Thyroid gland (tissue), 4 donors: ENCODE results near the gene MIA2. TPM values are rescaled to one million over a fixed set of nuclear protein-coding genes. Genes with fewer than 3 reads are reported as not detected.
"Not testable (repeated sequence)": the region's sequence is repeated elsewhere in the genome, so short reads cannot be mapped to it uniquely, and the experiment has no call there.

ENCODE experiments used
- DNase-seq, 2 donors: peaks; one replicate each; pipeline ENCODE4 v3.0.0-alpha.2; 2019
- H3K27ac ChIP-seq, 3 donors: fragments of 200-600 bp; sonication (generic); 1 replicate in 2 of 3; 2 replicates in 1 of 3; pipeline ENCODE4 v1.5.1; 2016 to 2019; ENCODE audit warnings: mild to moderate bottlenecking in 1 of 3, moderate library complexity in 1 of 3
- H3K27me3 ChIP-seq: fragments of 200-600 bp; sonication (generic); one replicate; pipeline ENCODE4 v1.5.1; 2019
- H3K36me3 ChIP-seq, 2 donors: fragments of 200-600 bp; sonication (generic); one replicate each; pipeline ENCODE4 v1.5.1; 2016 to 2019
- H3K4me1 ChIP-seq, 2 donors: fragments of 200-600 bp; sonication (generic); one replicate each; pipeline ENCODE4 v1.5.1; 2017 to 2019
- H3K4me3 ChIP-seq, 3 donors: fragments of 200-600 bp; sonication (generic); replicated peaks in 1 of 3; 1 replicate in 2 of 3; 2 replicates in 1 of 3; pipeline ENCODE4 v1.5.1; 2016; ENCODE audit warnings: mild to moderate bottlenecking in 1 of 3
- H3K9me3 ChIP-seq: fragments of 200-600 bp; sonication (generic); one replicate; pipeline ENCODE4 v1.5.1; 2017
- POLR2A ChIP-seq, 2 donors: fragments of 450-650 bp; IDR thresholded peaks; one replicate each; pipeline ENCODE4 v1.6.1; 2017; ENCODE audit warnings: antibody characterized with exemption in 2 of 2, mild to moderate bottlenecking in 2 of 2, moderate library complexity in 1 of 2
- WGBS, 2 donors: methylation state at CpG; one replicate each; pipeline ENCODE4 v1.1.5; 2017; 5-methylcytosine and 5-hydroxymethylcytosine counted together
- intact Hi-C: fragments of 100-400 bp; cut with DNase I; formaldehyde crosslinking; loops from one replicate; pipeline ENCODE4 v1.15.1; 2023
- total RNA-seq, 4 donors: library from RNA; depleted of rRNA; stranded (reverse); fragments of >200 nt; gene quantifications; one replicate each; pipeline ENCODE4 v1.2.3, GENCODE V29; 2016
- TF ChIP-seq, protein P1 (sequence below), 6 experiments: fragments of 200-600 bp in 3 of 6; fragments of 450-650 bp in 3 of 6; sonication (generic) in 3 of 6; IDR thresholded peaks; one replicate each; pipeline ENCODE4 v1.5.1; 2016 to 2019; ENCODE audit warnings: antibody characterized with exemption in 6 of 6, mild to moderate bottlenecking in 2 of 6, inconsistent platforms in 1 of 6, moderate library complexity in 1 of 6

Gene MIA2
- total RNA-seq, 4 donors from 2014 or later, result 41.6 to 49.1 (median 45.6) TPM

DNA sequence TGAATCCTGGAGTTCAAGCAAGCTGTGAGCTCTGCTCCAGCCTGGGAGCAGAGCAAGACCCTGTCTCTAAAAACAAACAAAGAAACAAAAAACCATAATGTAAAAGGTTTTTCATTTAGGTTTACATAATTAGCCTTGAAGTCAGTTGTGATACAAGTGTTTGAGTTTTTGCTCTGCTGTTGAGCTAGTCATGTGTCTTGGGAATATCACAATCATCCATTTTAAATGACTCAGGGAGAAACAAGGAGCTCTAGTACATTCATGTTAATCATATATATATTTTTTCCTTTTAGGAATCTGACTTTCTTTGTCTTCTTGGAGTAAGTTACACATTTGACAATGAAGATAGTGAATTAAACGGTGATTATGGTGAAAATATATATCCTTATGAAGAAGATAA is 12.9 kb downstream of the MIA2 start:
- Histone ChIP-seq H3K36me3 (no peaks in the 10 kb centered on the region), H3K9me3 (no peaks in the 10 kb centered on the region), H3K4me1 (no peaks in the 10 kb centered on the region), H3K27me3 (no peaks in the 10 kb centered on the region), H3K4me3 (no peak overlapping the region), H3K27ac (no peak overlapping the region)
- DNase-seq, result no peak
- TF ChIP-seq, protein P1, sequence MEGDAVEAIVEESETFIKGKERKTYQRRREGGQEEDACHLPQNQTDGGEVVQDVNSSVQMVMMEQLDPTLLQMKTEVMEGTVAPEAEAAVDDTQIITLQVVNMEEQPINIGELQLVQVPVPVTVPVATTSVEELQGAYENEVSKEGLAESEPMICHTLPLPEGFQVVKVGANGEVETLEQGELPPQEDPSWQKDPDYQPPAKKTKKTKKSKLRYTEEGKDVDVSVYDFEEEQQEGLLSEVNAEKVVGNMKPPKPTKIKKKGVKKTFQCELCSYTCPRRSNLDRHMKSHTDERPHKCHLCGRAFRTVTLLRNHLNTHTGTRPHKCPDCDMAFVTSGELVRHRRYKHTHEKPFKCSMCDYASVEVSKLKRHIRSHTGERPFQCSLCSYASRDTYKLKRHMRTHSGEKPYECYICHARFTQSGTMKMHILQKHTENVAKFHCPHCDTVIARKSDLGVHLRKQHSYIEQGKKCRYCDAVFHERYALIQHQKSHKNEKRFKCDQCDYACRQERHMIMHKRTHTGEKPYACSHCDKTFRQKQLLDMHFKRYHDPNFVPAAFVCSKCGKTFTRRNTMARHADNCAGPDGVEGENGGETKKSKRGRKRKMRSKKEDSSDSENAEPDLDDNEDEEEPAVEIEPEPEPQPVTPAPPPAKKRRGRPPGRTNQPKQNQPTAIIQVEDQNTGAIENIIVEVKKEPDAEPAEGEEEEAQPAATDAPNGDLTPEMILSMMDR (IDR thresholded peaks at IDR 0.05), result no peak
- no peak for TF ChIP-seq POLR2A (IDR thresholded peaks at IDR 0.05)
- WGBS, 2 donors, result 87 to 88% methylated on average over 1 of the region's 1 CpG
- intact Hi-C loops, result no loop called here

GRCh38 chr14:39247256-39247655 is 13.5 kb downstream of the MIA2 start:
- no peaks in the 10 kb centered on the region for H3K36me3 ChIP-seq
- TF ChIP-seq, protein P1 (IDR thresholded peaks at IDR 0.05), result no peak
- TF ChIP-seq POLR2A (IDR thresholded peaks at IDR 0.05), result no peak
- H3K4me3 ChIP-seq, result no peak overlapping the region
- H3K9me3 ChIP-seq, result no peaks in the 10 kb centered on the region
- intact Hi-C loops, result no loop called here
- no peaks in the 10 kb centered on the region for H3K27me3 ChIP-seq
- no peak for DNase-seq
- H3K27ac ChIP-seq, result no peak overlapping the region
- 88 to 96% methylated on average over 1 of the region's 1 CpG for WGBS, 2 donors
- no peaks in the 10 kb centered on the region for H3K4me1 ChIP-seq

DNA sequence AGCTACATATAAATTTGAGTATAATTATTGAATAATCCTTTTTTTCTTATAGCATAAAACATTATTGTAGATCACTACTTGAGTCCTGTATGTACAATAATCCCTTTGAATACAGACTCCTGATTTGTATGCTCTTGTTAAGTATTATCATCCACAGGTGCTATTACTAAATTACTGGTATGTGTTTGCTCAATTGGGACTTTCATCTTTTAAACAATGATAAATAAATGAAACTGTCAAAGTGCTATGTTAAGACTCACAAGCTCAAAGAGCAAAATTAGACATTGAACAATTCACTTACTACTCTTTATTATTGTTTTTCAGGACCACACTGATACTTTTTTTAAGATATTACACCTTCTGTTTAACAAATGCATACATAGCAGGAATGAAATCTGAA is 17.8 kb downstream of the MIA2 start:
- TF ChIP-seq POLR2A (IDR thresholded peaks at IDR 0.05), result no peak
- TF ChIP-seq, protein P1 (IDR thresholded peaks at IDR 0.05), result no peak
- no peaks in the 10 kb centered on the region for H3K9me3 ChIP-seq
- no peaks in the 10 kb centered on the region for H3K4me1 ChIP-seq
- no peaks in the 10 kb centered on the region for H3K27me3 ChIP-seq
- intact Hi-C loops, result loop anchor here (10.0 kb wide), 1 partner anchor 67 kb away; no protein-coding TSS in a partner anchor
- no peak overlapping the region for H3K4me3 ChIP-seq
- no peak for DNase-seq
- H3K36me3 ChIP-seq, result no peaks in the 10 kb centered on the region
- H3K27ac ChIP-seq, result no peak overlapping the region

GRCh38 chr14:39257388-39257787 is 23.7 kb downstream of the MIA2 start:
- not testable (repeated sequence) for H3K27ac ChIP-seq, H3K4me3 ChIP-seq, H3K9me3 ChIP-seq, H3K4me1 ChIP-seq, H3K36me3 ChIP-seq, H3K27me3 ChIP-seq, DNase-seq
- WGBS, 2 donors, result 76 to 89% methylated on average over 1 of the region's 1 CpG
- intact Hi-C loops, result loop anchor here (10.0 kb wide), 1 partner anchor 73 kb away; no protein-coding TSS in a partner anchor

- Histone ChIP-seq H3K27ac (no peak overlapping the region), H3K4me1 (no peaks in the 10 kb centered on the region), H3K27me3 (no peaks in the 10 kb centered on the region), H3K36me3 (no peaks in the 10 kb centered on the region), H3K4me3 (no peak overlapping the region), H3K9me3 (no peaks in the 10 kb centered on the region)
- DNase-seq, result no peak
- WGBS, 2 donors, result 57 to 64% methylated on average over 10 to 12 of the region's 12 CpGs
- TF ChIP-seq, protein P1 (IDR thresholded peaks at IDR 0.05), result no peak
- intact Hi-C loops, result loop anchor here (10.0 kb wide), 1 partner anchor 74 kb away; no protein-coding TSS in a partner anchor
Observed at GRCh38 chr14:39258782-39259545, 25.2 kb downstream of the MIA2 start.

- not testable (repeated sequence) for H3K27me3 ChIP-seq, H3K27ac ChIP-seq, DNase-seq, H3K4me3 ChIP-seq, H3K36me3 ChIP-seq, H3K9me3 ChIP-seq, H3K4me1 ChIP-seq
- WGBS, 2 donors, result 79 to 96% methylated on average over 3 of the region's 3 CpGs
- intact Hi-C loops, result loop anchor here (10.0 kb wide), 1 partner anchor 155 kb away; the partner anchor contains the start of gene SEC23A
Observed at GRCh38 chr14:39260161-39260560, 26.4 kb downstream of the MIA2 start.

- WGBS, 2 donors, result 94 to 98% methylated on average over 1 of the region's 1 CpG
- intact Hi-C loops, result loop anchor here (10.0 kb wide), 1 partner anchor 157 kb away; the partner anchor contains the start of gene SEC23A
- not testable (repeated sequence) for H3K36me3 ChIP-seq
Observed at GRCh38 chr14:39262214-39262613, 28.5 kb downstream of the MIA2 start.

More at GRCh38 chr14:39262214-39262613, 28.5 kb downstream of the MIA2 start:
- H3K9me3 ChIP-seq, H3K27ac ChIP-seq, H3K4me1 ChIP-seq, H3K27me3 ChIP-seq, H3K4me3 ChIP-seq, DNase-seq: not testable (repeated sequence)
